GM13976 (cell line): Measurements from ENCODE around the gene TSPAN1.

ENCODE experiments used
- DNase-seq: peaks from one replicate; pipeline ENCODE4 v3.0.0; 2012; ENCODE audit warnings: low spot score
- CTCF ChIP-seq: IDR thresholded peaks from 2 replicates; pipeline ENCODE4 v1.5.1; 2012; ENCODE audit warnings: borderline replicate concordance, mild to moderate bottlenecking; ENCODE audit not compliant: insufficient read depth; ENCODE audit errors: extremely low read depth, missing control alignments, control extremely low read depth
- in situ Hi-C: fragments of 300-500 bp; cut with MboI; formaldehyde crosslinking; loops from one replicate; pipeline ENCODE4 v1.12.0; 2022; ENCODE audit warnings: low sequenced_read_pairs, mixed read lengths, inconsistent platforms; ENCODE audit not compliant: unreplicated experiment

Gene TSPAN1

GRCh38 chr1:46206399-46206798 lies 31.5 kb downstream of the TSPAN1 start:
- DNase-seq: no peak
- in situ Hi-C loops: no loop called here
- TF ChIP-seq CTCF: no peak

GRCh38 chr1:46210561-46210960 lies 35.7 kb downstream of the TSPAN1 start:
- TF ChIP-seq CTCF: no peak
- in situ Hi-C loops: no loop called here

GRCh38 chr1:46211051-46211450 lies 36.2 kb downstream of the TSPAN1 start:
- in situ Hi-C loops: no loop called here
- TF ChIP-seq CTCF: no peak

More at GRCh38 chr1:46210561-46210960, 35.7 kb downstream of the TSPAN1 start:
- DNase-seq: no peak

GRCh38 chr1:46215504-46215903 lies 40.6 kb downstream of the TSPAN1 start:
- DNase-seq: no peak
- in situ Hi-C loops: no loop called here
- TF ChIP-seq CTCF: no peak

More at GRCh38 chr1:46211051-46211450, 36.2 kb downstream of the TSPAN1 start:
- no peak for DNase-seq

- in situ Hi-C loops: no loop called here
- no peak for DNase-seq
- TF ChIP-seq CTCF: no peak
Measured at GRCh38 chr1:46218443-46218842, 43.6 kb downstream of the TSPAN1 start.

GRCh38 chr1:46219551-46220520 lies 44.9 kb downstream of the TSPAN1 start:
- TF ChIP-seq CTCF: no peak
- in situ Hi-C loops: no loop called here
- DNase-seq: no peak

- no peak for DNase-seq
- in situ Hi-C loops: no loop called here
- no peak for TF ChIP-seq CTCF
Measured at GRCh38 chr1:46220808-46221207, 45.9 kb downstream of the TSPAN1 start.
